HG03520 (cell line): ENCODE results near the gene DRD4.
"Not testable (repeated sequence)": the region's sequence is repeated elsewhere in the genome, so short reads cannot be mapped to it uniquely, and the experiment has no call there.

Experiments
- ATAC-seq: cut with Tn5 transposase; IDR thresholded peaks from one replicate; pipeline ENCODE4 v1.9.1; 2021; ENCODE audit warnings: mild to moderate bottlenecking, moderate library complexity; ENCODE audit not compliant: unreplicated experiment

Gene DRD4

GRCh38 chr11:641806-642370, 4.8 kb downstream of the DRD4 start:
- no peak for ATAC-seq

GRCh38 chr11:643366-643765, 6.3 kb downstream of the DRD4 start:
- ATAC-seq: no peak

GRCh38 chr11:643849-644738, 7.0 kb downstream of the DRD4 start:
- ATAC-seq: no peak

GRCh38 chr11:645536-645935, 8.5 kb downstream of the DRD4 start:
- ATAC-seq: no peak

- ATAC-seq: no peak
Measured at GRCh38 chr11:646214-646613, 9.1 kb downstream of the DRD4 start.

- ATAC-seq: not testable (repeated sequence)
Measured at GRCh38 chr11:647672-648158, 10.6 kb downstream of the DRD4 start.

GRCh38 chr11:650482-650881, 13.4 kb downstream of the DRD4 start:
- ATAC-seq: no peak

- ATAC-seq: not testable (repeated sequence)
Measured at GRCh38 chr11:653136-653535, 16.1 kb downstream of the DRD4 start.

GRCh38 chr11:653837-654236, 16.8 kb downstream of the DRD4 start:
- ATAC-seq: no peak

GRCh38 chr11:654444-654843, 17.4 kb downstream of the DRD4 start:
- not testable (repeated sequence) for ATAC-seq

- ATAC-seq: no peak
Measured at GRCh38 chr11:655036-655726, 18.1 kb downstream of the DRD4 start.

- no peak for ATAC-seq
Measured at GRCh38 chr11:656426-656825, 19.4 kb downstream of the DRD4 start.

GRCh38 chr11:656866-657265, 19.8 kb downstream of the DRD4 start:
- no peak for ATAC-seq

- no peak for ATAC-seq
Measured at GRCh38 chr11:657691-658126, 20.6 kb downstream of the DRD4 start.

- ATAC-seq: no peak
Measured at GRCh38 chr11:659532-660085, 22.5 kb downstream of the DRD4 start.

GRCh38 chr11:660281-660680, 23.2 kb downstream of the DRD4 start:
- no peak for ATAC-seq

GRCh38 chr11:660681-661444, 23.8 kb downstream of the DRD4 start:
- no peak for ATAC-seq

GRCh38 chr11:662689-663274, 25.7 kb downstream of the DRD4 start:
- no peak for ATAC-seq

GRCh38 chr11:665062-665703, 28.1 kb downstream of the DRD4 start:
- ATAC-seq: no peak
